ENCODE results near the gene SCTR. TPM values are rescaled to one million over a fixed set of nuclear protein-coding genes. Genes with fewer than 3 reads are reported as not detected.

Gene SCTR
- total RNA-seq, 1 experiment from 2014 or later: not detected

GRCh38 chr2:119462574-119462973 is 61.7 kb downstream of the SCTR start:
- TF ChIP-seq, protein P1, sequence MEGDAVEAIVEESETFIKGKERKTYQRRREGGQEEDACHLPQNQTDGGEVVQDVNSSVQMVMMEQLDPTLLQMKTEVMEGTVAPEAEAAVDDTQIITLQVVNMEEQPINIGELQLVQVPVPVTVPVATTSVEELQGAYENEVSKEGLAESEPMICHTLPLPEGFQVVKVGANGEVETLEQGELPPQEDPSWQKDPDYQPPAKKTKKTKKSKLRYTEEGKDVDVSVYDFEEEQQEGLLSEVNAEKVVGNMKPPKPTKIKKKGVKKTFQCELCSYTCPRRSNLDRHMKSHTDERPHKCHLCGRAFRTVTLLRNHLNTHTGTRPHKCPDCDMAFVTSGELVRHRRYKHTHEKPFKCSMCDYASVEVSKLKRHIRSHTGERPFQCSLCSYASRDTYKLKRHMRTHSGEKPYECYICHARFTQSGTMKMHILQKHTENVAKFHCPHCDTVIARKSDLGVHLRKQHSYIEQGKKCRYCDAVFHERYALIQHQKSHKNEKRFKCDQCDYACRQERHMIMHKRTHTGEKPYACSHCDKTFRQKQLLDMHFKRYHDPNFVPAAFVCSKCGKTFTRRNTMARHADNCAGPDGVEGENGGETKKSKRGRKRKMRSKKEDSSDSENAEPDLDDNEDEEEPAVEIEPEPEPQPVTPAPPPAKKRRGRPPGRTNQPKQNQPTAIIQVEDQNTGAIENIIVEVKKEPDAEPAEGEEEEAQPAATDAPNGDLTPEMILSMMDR (conservative IDR thresholded peaks at IDR 0.05): no peak
- TF ChIP-seq EZH2 (IDR thresholded peaks at IDR 0.05; ENCODE audit: low read depth): no peak
- Histone ChIP-seq H3K4me2 (no peak overlapping the region), H3K27ac (no peak overlapping the region), H3K4me3 (no peak overlapping the region), H3K9me3 (ENCODE audit: insufficient read depth, low read depth) (no peaks in the 10 kb centered on the region), H4K20me1 (ENCODE audit: insufficient read depth) (no peaks in the 10 kb centered on the region), H3K9me2 (ENCODE audit: insufficient read depth) (no peaks in the 10 kb centered on the region), H2AFZ (no peak overlapping the region), H3K4me1 (replicated peaks; ENCODE audit: insufficient read depth) (no peaks in the 10 kb centered on the region), H3F3A (ENCODE audit: insufficient read depth, low read depth) (no peaks in the 10 kb centered on the region), H3K79me2 (ENCODE audit: low read depth) (no peaks in the 10 kb centered on the region), H3K36me3 (ENCODE audit: low read depth) (no peaks in the 10 kb centered on the region), H3K27me3 (ENCODE audit: insufficient read depth, low read depth) (0 out of 2 replicates have a peak, but pooled peaks cover 7% of the 10 kb centered on the region)
- POLR2A ChIA-PET (ENCODE audit: unreplicated experiment): no interaction called here
- no TSS peak for BruUV-seq (replicated peaks)
- no peak for DNase-seq
- intact Hi-C loops (cut with micrococcal nuclease; ENCODE audit: unreplicated experiment): no loop called here
- CTCF ChIA-PET: no interaction called here

DNA sequence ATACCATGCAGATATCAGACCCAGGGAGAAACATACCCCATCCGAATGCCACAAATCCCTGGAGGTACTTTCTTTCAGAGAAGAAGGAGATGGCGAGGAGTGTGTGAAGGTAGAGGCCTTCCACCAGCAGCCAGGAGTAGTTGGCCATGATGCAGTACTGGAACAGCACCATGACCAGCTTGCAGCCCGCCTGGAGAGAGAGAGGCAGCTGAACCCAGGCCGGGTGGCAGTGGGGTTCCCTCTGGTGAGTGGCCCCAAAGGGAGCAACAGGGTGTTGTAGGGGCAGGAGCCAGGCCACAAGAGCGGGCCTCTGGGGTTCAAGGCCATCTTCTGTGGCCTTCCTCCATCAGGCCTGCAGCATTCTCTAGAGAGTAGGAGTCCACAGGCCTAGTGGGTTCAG is 62.5 kb downstream of the SCTR start:
- Histone ChIP-seq H4K20me1 (ENCODE audit: insufficient read depth) (no peaks in the 10 kb centered on the region), H3K27me3 (ENCODE audit: insufficient read depth, low read depth) (0 out of 2 replicates have a peak, but pooled peaks cover 7% of the 10 kb centered on the region), H3K79me2 (ENCODE audit: low read depth) (no peaks in the 10 kb centered on the region), H3K9me3 (ENCODE audit: insufficient read depth, low read depth) (no peaks in the 10 kb centered on the region), H3K4me1 (replicated peaks; ENCODE audit: insufficient read depth) (no peaks in the 10 kb centered on the region), H3K4me3 (no peak overlapping the region), H3K36me3 (ENCODE audit: low read depth) (no peaks in the 10 kb centered on the region), H3K9me2 (ENCODE audit: insufficient read depth) (no peaks in the 10 kb centered on the region), H3K4me2 (no peak overlapping the region), H3F3A (ENCODE audit: insufficient read depth, low read depth) (no peaks in the 10 kb centered on the region), H2AFZ (no peak overlapping the region), H3K27ac (no peak overlapping the region)
- intact Hi-C loops (cut with micrococcal nuclease; ENCODE audit: unreplicated experiment): no loop called here
- TF ChIP-seq, protein P1 (conservative IDR thresholded peaks at IDR 0.05): no peak
- TF ChIP-seq EZH2 (IDR thresholded peaks at IDR 0.05; ENCODE audit: low read depth): no peak
- POLR2A ChIA-PET (ENCODE audit: unreplicated experiment): interaction anchor here (0.6 kb wide), 1 partner anchor 73 kb away, joined by 8 read pairs; no protein-coding TSS in a partner anchor
- BruUV-seq (replicated peaks): no TSS peak
- CTCF ChIA-PET: interaction anchor here (0.6 kb wide), 1 partner anchor 289 kb away, joined by 3 read pairs; no protein-coding TSS in a partner anchor
- no peak for DNase-seq

DNA sequence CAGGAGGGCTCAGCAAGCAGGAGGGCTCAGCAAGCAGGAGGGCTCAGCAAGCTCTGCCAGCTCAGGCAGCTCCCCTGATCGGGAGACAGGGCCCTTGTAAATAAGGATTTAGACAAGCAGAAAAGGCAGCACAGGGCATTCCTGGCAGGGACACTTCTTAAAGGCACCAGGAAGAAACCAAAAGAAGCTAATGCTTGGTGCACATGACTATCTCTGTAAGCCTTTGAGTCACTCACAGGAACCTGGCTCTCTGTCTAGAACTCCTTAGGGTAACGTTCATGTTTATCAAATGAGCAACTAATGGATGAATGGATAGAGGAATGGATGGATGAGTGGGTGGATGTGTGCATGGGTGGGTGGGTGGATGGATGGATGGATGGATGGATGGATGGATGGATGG is 64.2 kb downstream of the SCTR start:
- Histone ChIP-seq H3F3A (ENCODE audit: insufficient read depth, low read depth) (no peaks in the 10 kb centered on the region), H3K27me3 (ENCODE audit: insufficient read depth, low read depth) (peaks cover 11% of the 10 kb centered on the region), H4K20me1 (ENCODE audit: insufficient read depth) (no peaks in the 10 kb centered on the region), H2AFZ (no peak overlapping the region), H3K27ac (no peak overlapping the region), H3K79me2 (ENCODE audit: low read depth) (no peaks in the 10 kb centered on the region), H3K4me2 (no peak overlapping the region), H3K9me2 (ENCODE audit: insufficient read depth) (no peaks in the 10 kb centered on the region), H3K36me3 (ENCODE audit: low read depth) (no peaks in the 10 kb centered on the region), H3K9me3 (ENCODE audit: insufficient read depth, low read depth) (no peaks in the 10 kb centered on the region), H3K4me1 (replicated peaks; ENCODE audit: insufficient read depth) (no peaks in the 10 kb centered on the region), H3K4me3 (no peak overlapping the region)
- ChIA-PET POLR2A (ENCODE audit: unreplicated experiment) (interaction anchor here (0.5 kb wide), 1 partner anchor 219 kb away, joined by 3 read pairs; no protein-coding TSS in a partner anchor), CTCF (no interaction called here)
- intact Hi-C loops (cut with micrococcal nuclease; ENCODE audit: unreplicated experiment): no loop called here
- no peak for DNase-seq
- no TSS peak for BruUV-seq (replicated peaks)
- TF ChIP-seq, protein P1 (conservative IDR thresholded peaks at IDR 0.05): no peak
- no peak for TF ChIP-seq EZH2 (IDR thresholded peaks at IDR 0.05; ENCODE audit: low read depth)

Measured in PC-9 (cell line).